GM12874 (cell line): Measurements from ENCODE around the gene VN1R5.

Source experiments
- CTCF ChIP-seq: IDR thresholded peaks from 2 replicates; pipeline ENCODE4 v1.5.1; 2011; ENCODE audit warnings: low read depth, mild to moderate bottlenecking, control low read depth, low read length, moderate library complexity; ENCODE audit not compliant: insufficient read depth

The VN1R5 gene

GRCh38 chr1:247216261-247216660, 39.6 kb upstream of the VN1R5 start:
- TF ChIP-seq CTCF = no peak

- no peak for TF ChIP-seq CTCF
Observed at GRCh38 chr1:247218121-247218651, 37.7 kb upstream of the VN1R5 start.

- TF ChIP-seq CTCF = no peak
Observed at GRCh38 chr1:247222840-247223239, 33.0 kb upstream of the VN1R5 start.

- TF ChIP-seq CTCF = no peak
Observed at GRCh38 chr1:247224822-247225221, 31.1 kb upstream of the VN1R5 start.

- no peak for TF ChIP-seq CTCF
Observed at GRCh38 chr1:247228133-247228532, 27.7 kb upstream of the VN1R5 start.

- no peak for TF ChIP-seq CTCF
Observed at GRCh38 chr1:247241691-247242090, 14.2 kb upstream of the VN1R5 start.

GRCh38 chr1:247243524-247244137, 12.2 kb upstream of the VN1R5 start:
- TF ChIP-seq CTCF = no peak
